Measurements from ENCODE around the gene PCDH9. TPM values are rescaled to one million over a fixed set of nuclear protein-coding genes. Genes with fewer than 3 reads are reported as not detected.

Gene PCDH9
- total RNA-seq, 1 donor from 2014 or later: 10.4 TPM

GRCh38 chr13:66477816-66478215 lies 752.3 kb downstream of the PCDH9 start:
- no peak overlapping the region for H2AFZ ChIP-seq (ENCODE audit: low read depth, low read length)
- H3K27me3 Mint-ChIP-seq (ENCODE audit: low read depth, unreplicated experiment): no peaks in the 10 kb centered on the region

GRCh38 chr13:66475061-66475460 lies 755.1 kb downstream of the PCDH9 start:
- Histone ChIP-seq H3K4me2 (ENCODE audit: low read length) (no peak overlapping the region), H2AFZ (ENCODE audit: low read depth, low read length) (no peak overlapping the region), H3K79me2 (ENCODE audit: insufficient read depth, low read length) (no peaks in the 10 kb centered on the region), H3K27me3 (ENCODE audit: insufficient read depth, low read length) (no peaks in the 10 kb centered on the region), H3K27ac (ENCODE audit: low read depth, low read length) (no peak overlapping the region), H3K4me1 (ENCODE audit: insufficient read depth, low read length) (no peaks in the 10 kb centered on the region), H3K9ac (ENCODE audit: low read length) (no peak overlapping the region), H3K4me3 (ENCODE audit: insufficient read depth, low read depth, low read length) (no peak overlapping the region), H3K36me3 (ENCODE audit: insufficient read depth, low read length) (no peaks in the 10 kb centered on the region), H3K9me3 (ENCODE audit: insufficient read depth, low read depth, low read length) (no peaks in the 10 kb centered on the region), H4K20me1 (ENCODE audit: insufficient read depth, low read length) (no peaks in the 10 kb centered on the region)
- Mint-ChIP-seq H3K4me1 (ENCODE audit: low read depth, unreplicated experiment) (no peaks in the 10 kb centered on the region), H3K36me3 (ENCODE audit: low read depth, unreplicated experiment) (no peaks in the 10 kb centered on the region), H3K4me3 (ENCODE audit: unreplicated experiment) (no peak overlapping the region), H3K27ac (ENCODE audit: unreplicated experiment) (no peak overlapping the region), H3K9me3 (ENCODE audit: unreplicated experiment) (peaks cover 2% of the 10 kb centered on the region), H3K27me3 (ENCODE audit: low read depth, unreplicated experiment) (no peaks in the 10 kb centered on the region)
- DNase-seq (ENCODE audit: low read depth) (no peak), FAIRE-seq (no peak)
- TF ChIP-seq CTCF (IDR thresholded peaks at IDR 0.05; ENCODE audit: insufficient read depth, low read depth, low read length): no peak
- TF ChIP-seq EZH2 (IDR thresholded peaks at IDR 0.05; ENCODE audit: insufficient read depth, low read length): no peak

More at GRCh38 chr13:66477816-66478215, 752.3 kb downstream of the PCDH9 start:
- Histone ChIP-seq H3K79me2 (ENCODE audit: insufficient read depth, low read length) (no peaks in the 10 kb centered on the region), H3K9me3 (ENCODE audit: insufficient read depth, low read depth, low read length) (no peaks in the 10 kb centered on the region), H3K4me2 (ENCODE audit: low read length) (no peak overlapping the region), H3K4me3 (ENCODE audit: insufficient read depth, low read depth, low read length) (no peak overlapping the region), H3K9ac (ENCODE audit: low read length) (no peak overlapping the region), H3K36me3 (ENCODE audit: insufficient read depth, low read length) (no peaks in the 10 kb centered on the region), H4K20me1 (ENCODE audit: insufficient read depth, low read length) (no peaks in the 10 kb centered on the region), H3K4me1 (ENCODE audit: insufficient read depth, low read length) (no peaks in the 10 kb centered on the region), H3K27ac (ENCODE audit: low read depth, low read length) (no peak overlapping the region), H3K27me3 (ENCODE audit: insufficient read depth, low read length) (no peaks in the 10 kb centered on the region)
- H3K36me3 Mint-ChIP-seq (ENCODE audit: low read depth, unreplicated experiment): no peaks in the 10 kb centered on the region
- peaks cover 2% of the 10 kb centered on the region for H3K9me3 Mint-ChIP-seq (ENCODE audit: unreplicated experiment)
- FAIRE-seq: no peak
- TF ChIP-seq EZH2 (IDR thresholded peaks at IDR 0.05; ENCODE audit: insufficient read depth, low read length) (no peak), CTCF (IDR thresholded peaks at IDR 0.05; ENCODE audit: insufficient read depth, low read depth, low read length) (no peak)
- DNase-seq (ENCODE audit: low read depth): no peak
- no peak overlapping the region for H3K27ac Mint-ChIP-seq (ENCODE audit: unreplicated experiment)
- no peak overlapping the region for H3K4me3 Mint-ChIP-seq (ENCODE audit: unreplicated experiment)
- H3K4me1 Mint-ChIP-seq (ENCODE audit: low read depth, unreplicated experiment): peaks cover 3% of the 10 kb centered on the region

GRCh38 chr13:66469745-66470144 lies 760.4 kb downstream of the PCDH9 start:
- DNase-seq (ENCODE audit: low read depth): no peak
- no peak overlapping the region for H3K27ac Mint-ChIP-seq (ENCODE audit: unreplicated experiment)
- no peak overlapping the region for H3K4me3 Mint-ChIP-seq (ENCODE audit: unreplicated experiment)
- no peak for FAIRE-seq
- H3K4me1 Mint-ChIP-seq (ENCODE audit: low read depth, unreplicated experiment): no peaks in the 10 kb centered on the region
- H3K4me3 ChIP-seq (ENCODE audit: insufficient read depth, low read depth, low read length): no peak overlapping the region
- no peaks in the 10 kb centered on the region for H3K27me3 Mint-ChIP-seq (ENCODE audit: low read depth, unreplicated experiment)
- H3K9me3 ChIP-seq (ENCODE audit: insufficient read depth, low read depth, low read length): no peaks in the 10 kb centered on the region
- no peak overlapping the region for H3K27ac ChIP-seq (ENCODE audit: low read depth, low read length)
- no peaks in the 10 kb centered on the region for H3K36me3 Mint-ChIP-seq (ENCODE audit: low read depth, unreplicated experiment)
- H2AFZ ChIP-seq (ENCODE audit: low read depth, low read length): peak overlapping the region; percentile 42
- H3K4me2 ChIP-seq (ENCODE audit: low read length): no peak overlapping the region
- TF ChIP-seq CTCF (IDR thresholded peaks at IDR 0.05; ENCODE audit: insufficient read depth, low read depth, low read length) (no peak), EZH2 (IDR thresholded peaks at IDR 0.05; ENCODE audit: insufficient read depth, low read length) (no peak)
- H3K4me1 ChIP-seq (ENCODE audit: insufficient read depth, low read length): no peaks in the 10 kb centered on the region
- no peaks in the 10 kb centered on the region for H3K27me3 ChIP-seq (ENCODE audit: insufficient read depth, low read length)
- H4K20me1 ChIP-seq (ENCODE audit: insufficient read depth, low read length): no peaks in the 10 kb centered on the region
- no peaks in the 10 kb centered on the region for H3K9me3 Mint-ChIP-seq (ENCODE audit: unreplicated experiment)
- no peaks in the 10 kb centered on the region for H3K79me2 ChIP-seq (ENCODE audit: insufficient read depth, low read length)
- H3K36me3 ChIP-seq (ENCODE audit: insufficient read depth, low read length): no peaks in the 10 kb centered on the region
- H3K9ac ChIP-seq (ENCODE audit: low read length): no peak overlapping the region

All from astrocyte (in vitro differentiated cells and primary cell).